KOPT-K1 (cell line): ENCODE measurements around the gene SLC47A2.
"Not testable (repeated sequence)": the region's sequence is repeated elsewhere in the genome, so short reads cannot be mapped to it uniquely, and the experiment has no call there.

Experiments
- H3K27ac ChIP-seq: fragments of 200-600 bp; sonication (generic); 2 replicates; pipeline ENCODE4 v1.5.1; 2016; ENCODE audit warnings: antibody characterized with exemption, mild to moderate bottlenecking, low read depth, low read length; ENCODE audit not compliant: poor library complexity, severe bottlenecking
- H3K36me3 ChIP-seq: fragments of 200-600 bp; sonication (generic); 2 replicates; pipeline ENCODE4 v1.5.1; 2017; ENCODE audit warnings: antibody characterized with exemption, mild to moderate bottlenecking, low read length, moderate library complexity; ENCODE audit not compliant: insufficient read depth
- H3K9me3 ChIP-seq: fragments of 200-600 bp; sonication (generic); 2 replicates; pipeline ENCODE4 v1.5.1; 2017; ENCODE audit warnings: antibody characterized with exemption, low read length, mild to moderate bottlenecking; ENCODE audit not compliant: insufficient read depth, poor library complexity, severe bottlenecking

SLC47A2 gene

DNA sequence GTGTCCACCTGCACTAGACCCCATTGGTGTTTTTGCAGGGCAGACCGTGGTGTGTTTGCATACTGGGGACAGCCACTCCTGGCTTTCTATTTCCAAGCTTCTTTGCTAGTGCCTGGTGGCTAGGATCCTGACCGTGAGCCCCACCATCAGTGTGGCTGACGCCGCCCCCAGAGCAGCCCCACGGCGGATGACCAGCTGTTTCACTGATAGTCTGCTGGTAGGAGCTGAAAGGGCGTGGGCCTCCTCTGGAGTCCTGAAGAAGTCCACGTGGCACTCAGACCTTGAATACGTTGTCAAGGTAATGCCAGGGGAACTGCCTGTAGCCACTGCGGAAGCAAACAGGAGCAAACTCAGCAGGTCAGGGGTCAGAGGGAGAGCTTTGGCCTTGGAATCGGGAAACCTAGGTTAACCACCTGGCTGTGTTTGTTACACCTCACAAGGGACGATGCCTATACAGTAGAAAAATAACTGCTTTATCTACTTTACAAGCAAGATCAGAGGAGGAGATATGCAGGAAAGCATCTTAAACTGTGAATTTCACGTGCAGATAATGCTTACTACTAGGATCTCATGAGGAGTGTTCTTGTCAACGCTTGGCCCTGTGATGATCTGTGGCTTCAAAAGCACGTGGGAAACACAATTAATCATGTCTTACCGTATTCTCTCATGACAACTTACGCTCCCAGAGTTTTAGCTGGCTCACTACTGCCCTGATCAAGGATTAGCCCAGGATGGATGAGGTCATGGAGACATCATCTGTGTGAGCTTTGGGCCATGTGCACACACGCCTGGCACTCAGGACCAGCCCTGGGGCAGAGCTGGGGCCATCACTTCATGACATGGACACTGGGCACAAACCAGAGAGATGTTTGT lies 37.6 kb downstream of the SLC47A2 start:
- H3K36me3 ChIP-seq, result no peaks in the 10 kb centered on the region
- H3K27ac ChIP-seq, result no peak overlapping the region
- H3K9me3 ChIP-seq, result no peaks in the 10 kb centered on the region

DNA sequence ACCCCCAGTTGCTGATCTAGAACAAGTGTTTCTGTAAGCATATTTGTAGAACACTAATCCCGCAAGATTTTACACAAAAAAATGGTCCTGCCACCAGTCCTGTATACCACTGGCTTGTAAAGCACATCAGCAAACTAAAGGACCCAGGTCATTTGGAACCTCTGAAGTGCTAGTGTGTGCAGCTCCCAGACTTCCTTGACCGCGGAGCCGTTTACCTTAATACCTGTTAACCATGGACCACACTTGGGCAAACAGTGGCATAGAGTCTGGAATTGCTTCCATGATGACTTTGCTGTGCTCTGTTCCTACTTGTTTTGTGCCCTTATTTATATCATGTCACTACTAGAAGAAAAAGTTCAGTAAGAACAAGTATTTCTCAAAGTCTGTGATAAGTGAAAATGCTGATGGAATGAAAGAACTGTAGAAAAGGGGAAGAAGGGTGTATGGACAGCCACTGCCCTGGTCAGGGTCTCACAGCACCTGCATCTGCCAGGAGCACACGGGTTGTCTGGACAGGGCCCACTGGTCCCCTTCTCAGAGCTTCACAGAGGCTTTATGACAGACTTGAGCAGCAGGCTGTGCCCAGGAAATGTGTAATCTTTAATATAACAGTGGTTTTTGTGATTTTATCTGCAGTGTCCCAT lies 38.5 kb downstream of the SLC47A2 start:
- Histone ChIP-seq H3K36me3 (no peaks in the 10 kb centered on the region), H3K27ac (no peak overlapping the region), H3K9me3 (no peaks in the 10 kb centered on the region)

DNA sequence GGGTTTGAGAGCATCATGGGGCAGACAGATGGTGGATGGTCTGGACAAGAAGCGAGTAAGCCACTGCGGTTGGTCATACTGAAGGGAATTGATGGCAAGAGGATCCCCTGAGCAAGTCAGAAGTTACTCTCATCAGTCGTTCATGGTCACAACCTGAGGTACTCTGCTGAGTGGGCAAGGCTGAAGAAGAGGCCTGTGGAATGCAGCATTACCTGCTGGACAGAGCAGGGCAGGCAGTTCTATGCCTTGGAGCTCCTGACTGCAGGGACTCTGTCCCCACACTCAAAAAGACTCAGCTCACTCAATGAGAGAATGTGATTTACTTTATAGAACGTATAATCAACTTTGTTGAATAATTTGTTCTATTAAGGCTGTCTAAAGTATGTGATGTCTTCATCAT lies 39.5 kb downstream of the SLC47A2 start:
- Histone ChIP-seq H3K9me3 (no peaks in the 10 kb centered on the region), H3K27ac (no peak overlapping the region), H3K36me3 (no peaks in the 10 kb centered on the region)

DNA sequence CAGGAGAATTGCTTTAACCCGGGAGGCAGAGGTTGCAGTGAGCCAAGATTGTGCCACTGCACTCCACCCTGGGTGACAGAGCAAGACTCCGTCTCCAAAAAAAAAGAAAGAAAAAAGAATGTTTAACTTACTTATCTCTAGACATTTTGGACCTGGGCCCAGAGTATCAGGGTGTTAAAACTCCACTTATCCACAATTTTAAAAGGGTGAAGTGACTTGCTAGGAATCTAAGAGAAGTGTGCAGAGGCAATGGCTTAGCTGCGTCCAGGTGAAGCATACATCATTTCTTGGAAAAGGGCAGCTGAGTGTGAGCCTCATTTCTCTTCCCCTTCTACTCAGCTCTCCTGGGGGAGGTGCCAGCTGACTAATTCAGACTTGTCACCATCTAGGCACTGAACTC lies 42.8 kb downstream of the SLC47A2 start:
- Histone ChIP-seq H3K36me3 (no peaks in the 10 kb centered on the region), H3K9me3 (no peaks in the 10 kb centered on the region), H3K27ac (no peak overlapping the region)

DNA sequence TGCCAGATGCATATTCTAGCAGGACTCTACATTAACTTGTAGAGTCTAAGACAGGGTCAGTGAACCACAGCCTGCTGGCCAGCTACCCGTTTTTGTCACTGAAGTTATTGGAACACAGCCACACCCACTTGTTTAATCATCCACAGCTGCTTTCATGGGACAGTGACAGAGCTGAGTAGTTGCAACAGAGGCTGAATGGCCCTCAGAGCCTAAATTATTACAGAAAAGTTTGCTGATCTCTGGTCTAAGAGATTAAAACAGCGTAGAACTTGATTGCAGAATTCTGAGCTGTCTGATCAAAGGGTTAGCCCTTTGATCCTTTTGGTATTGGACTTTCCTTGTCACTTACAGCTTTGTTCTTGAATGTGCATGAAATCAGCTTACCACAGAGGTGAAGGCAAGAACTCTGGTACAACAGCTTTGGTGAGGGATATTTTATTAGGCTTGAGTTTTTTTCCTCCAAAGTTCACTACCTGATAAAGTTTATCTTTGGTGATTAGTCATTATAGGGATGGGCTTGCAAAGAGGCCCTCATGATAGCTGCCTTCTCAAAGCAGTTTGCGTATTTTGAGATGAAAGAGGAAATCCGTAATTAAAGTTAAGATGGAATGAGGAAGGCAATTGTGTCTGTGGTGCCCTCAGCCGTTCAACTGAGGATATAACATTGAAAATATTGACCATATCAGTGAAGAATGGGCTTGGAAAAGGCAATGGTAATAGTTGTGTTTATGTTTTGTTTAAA lies 44.2 kb downstream of the SLC47A2 start:
- Histone ChIP-seq H3K27ac (no peak overlapping the region), H3K9me3 (no peaks in the 10 kb centered on the region), H3K36me3 (no peaks in the 10 kb centered on the region)

DNA sequence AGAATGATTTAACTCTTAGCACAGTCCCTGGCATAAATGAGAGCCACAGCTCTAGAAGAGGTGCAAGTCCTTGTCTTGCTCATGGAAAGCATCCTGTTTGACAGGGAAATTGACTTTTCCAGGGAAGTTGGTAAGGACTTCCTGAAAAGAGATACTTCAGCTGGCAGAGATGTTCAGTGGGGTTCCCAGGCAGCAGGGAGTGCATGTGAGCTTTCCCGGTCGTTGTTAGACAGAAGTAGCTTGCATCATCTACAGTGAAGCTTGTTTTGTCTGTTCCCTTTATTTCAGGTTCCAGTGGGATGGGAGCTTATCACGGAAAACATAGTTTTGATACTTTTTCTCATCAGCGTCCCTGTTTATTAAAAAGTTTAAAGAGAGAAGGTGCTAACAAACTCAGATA lies 45.0 kb downstream of the SLC47A2 start:
- H3K36me3 ChIP-seq, result no peaks in the 10 kb centered on the region
- H3K27ac ChIP-seq, result no peak overlapping the region

DNA sequence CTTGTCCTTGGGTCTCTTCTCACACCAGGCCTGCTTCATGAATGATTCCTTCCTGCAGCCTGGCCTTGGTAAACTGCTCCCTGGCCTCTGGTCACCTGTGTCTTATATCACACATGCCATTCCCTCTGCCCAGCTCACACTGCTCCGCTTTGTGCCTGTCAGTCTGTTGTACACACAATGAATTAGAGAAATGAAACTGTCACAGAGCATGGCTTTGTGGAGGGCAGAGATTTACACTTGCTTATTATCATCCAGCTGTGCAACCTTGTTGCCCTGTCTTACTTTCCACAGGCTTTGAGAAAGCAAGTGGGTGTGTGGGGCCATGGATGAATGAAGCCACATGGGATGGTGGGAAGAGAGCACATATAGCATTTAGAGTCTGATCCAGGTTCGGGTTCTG lies 45.5 kb downstream of the SLC47A2 start:
- no peaks in the 10 kb centered on the region for H3K36me3 ChIP-seq
- H3K9me3 ChIP-seq, result no peaks in the 10 kb centered on the region
- no peak overlapping the region for H3K27ac ChIP-seq

More for the DNA sequence above, 45.0 kb downstream of the SLC47A2 start:
- H3K9me3 ChIP-seq, result no peaks in the 10 kb centered on the region

DNA sequence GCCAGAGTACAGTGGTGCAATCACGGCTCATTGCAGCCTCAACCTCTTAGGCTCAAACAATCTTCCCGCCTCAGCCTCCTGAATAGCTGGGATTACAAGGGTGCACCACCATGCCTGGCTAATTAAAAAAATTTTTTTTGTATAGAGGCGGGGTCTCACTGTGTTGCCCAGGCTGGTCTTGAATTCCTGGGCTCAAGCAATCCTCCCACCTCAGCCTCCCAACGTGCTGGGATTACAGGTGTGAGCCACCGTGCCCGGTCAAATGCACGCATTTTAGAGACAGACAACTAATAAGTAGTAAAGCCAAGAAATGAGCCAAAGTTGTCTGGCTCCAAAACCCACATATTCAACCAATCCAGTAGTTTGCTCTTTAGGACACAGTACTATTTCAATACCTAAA lies 46.7 kb downstream of the SLC47A2 start:
- not testable (repeated sequence) for H3K27ac ChIP-seq, H3K36me3 ChIP-seq, H3K9me3 ChIP-seq

DNA sequence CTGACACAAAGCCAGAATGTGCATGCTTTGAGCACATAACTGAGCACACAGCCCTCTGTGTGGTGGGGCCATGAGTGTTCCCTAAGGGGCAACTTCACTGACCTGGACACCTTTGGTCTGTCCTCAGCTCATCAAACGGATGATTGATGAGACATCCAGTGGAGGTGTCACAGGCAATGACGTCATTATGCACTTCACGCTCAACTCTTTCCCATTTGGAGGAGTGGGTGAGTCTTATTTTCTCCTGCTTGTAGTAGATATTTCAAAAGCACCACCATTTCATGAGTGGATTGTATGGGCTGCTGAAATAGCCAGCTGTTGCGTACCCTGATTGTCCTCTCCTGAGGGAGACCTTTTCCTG lies 51.6 kb downstream of the SLC47A2 start:
- Histone ChIP-seq H3K36me3 (no peaks in the 10 kb centered on the region), H3K27ac (no peak overlapping the region)

DNA sequence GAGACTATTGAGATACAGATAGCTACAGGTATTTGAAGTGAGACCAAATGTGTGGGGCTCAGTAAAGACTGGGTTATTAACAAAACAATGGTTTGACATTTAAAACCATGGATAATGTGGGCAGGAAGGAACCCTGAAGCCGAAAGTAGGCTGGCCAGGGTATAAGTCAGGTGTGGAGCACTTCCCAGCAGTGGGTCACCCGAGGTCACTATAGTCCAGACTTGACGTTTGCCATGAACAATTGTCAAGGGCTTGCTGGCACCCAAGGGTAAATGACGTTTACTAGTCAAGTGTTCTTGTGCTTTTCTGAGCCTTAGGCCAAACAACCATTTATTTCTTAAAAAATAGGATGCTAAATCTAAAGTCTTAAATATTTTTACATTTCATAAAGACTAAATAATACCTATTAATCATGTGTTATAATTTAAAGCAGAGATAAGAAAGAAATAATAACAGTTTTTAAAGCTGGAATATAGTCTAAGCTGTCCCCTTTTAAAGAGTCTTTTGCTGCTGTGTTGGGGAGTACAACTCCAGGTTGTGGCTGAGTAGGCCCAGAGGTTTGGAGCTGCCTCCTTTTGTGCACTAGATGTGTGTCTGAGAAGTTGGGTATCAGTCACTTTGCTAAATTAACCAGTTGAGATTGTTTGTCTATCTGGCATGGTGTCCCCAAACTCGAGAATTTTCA lies 52.1 kb downstream of the SLC47A2 start:
- no peak overlapping the region for H3K27ac ChIP-seq
- no peaks in the 10 kb centered on the region for H3K36me3 ChIP-seq
- H3K9me3 ChIP-seq, result no peaks in the 10 kb centered on the region

More for the DNA sequence above, 51.6 kb downstream of the SLC47A2 start:
- no peaks in the 10 kb centered on the region for H3K9me3 ChIP-seq

DNA sequence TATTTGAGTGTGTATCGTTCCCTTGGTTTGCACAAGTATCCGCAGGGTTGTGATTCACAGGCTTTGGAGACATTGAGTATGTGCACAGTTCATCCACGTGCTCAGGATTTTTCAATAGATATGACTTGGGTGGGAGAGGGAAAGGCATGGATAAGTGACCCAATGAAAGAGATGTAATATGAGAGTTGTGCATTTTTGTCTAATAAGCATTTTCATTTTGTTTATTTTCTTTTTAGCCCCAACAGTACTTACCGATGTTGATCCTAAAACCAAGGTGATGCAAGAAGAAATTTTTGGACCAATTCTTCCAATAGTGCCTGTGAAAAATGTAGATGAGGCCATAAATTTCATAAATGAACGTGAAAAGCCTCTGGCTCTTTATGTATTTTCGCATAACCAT lies 53.3 kb downstream of the SLC47A2 start:
- Histone ChIP-seq H3K27ac (no peak overlapping the region), H3K36me3 (no peaks in the 10 kb centered on the region), H3K9me3 (no peaks in the 10 kb centered on the region)

DNA sequence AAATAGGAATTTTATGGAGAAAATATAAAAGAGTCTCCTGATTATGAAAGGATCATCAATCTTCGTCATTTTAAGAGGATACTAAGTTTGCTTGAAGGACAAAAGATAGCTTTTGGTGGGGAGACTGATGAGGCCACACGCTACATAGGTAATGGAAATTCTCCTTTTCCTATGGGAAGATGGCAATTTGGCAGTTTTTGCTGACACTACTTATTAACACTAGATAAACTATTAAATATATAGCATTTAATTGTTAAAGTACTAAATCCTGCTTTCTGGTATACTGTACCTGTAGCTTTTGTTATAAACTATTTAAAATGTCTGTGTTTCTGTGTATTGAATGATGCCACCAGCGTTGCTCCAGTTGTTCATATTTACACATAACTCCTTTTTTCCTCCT lies 55.3 kb downstream of the SLC47A2 start:
- no peaks in the 10 kb centered on the region for H3K9me3 ChIP-seq
- no peak overlapping the region for H3K27ac ChIP-seq
- no peaks in the 10 kb centered on the region for H3K36me3 ChIP-seq

DNA sequence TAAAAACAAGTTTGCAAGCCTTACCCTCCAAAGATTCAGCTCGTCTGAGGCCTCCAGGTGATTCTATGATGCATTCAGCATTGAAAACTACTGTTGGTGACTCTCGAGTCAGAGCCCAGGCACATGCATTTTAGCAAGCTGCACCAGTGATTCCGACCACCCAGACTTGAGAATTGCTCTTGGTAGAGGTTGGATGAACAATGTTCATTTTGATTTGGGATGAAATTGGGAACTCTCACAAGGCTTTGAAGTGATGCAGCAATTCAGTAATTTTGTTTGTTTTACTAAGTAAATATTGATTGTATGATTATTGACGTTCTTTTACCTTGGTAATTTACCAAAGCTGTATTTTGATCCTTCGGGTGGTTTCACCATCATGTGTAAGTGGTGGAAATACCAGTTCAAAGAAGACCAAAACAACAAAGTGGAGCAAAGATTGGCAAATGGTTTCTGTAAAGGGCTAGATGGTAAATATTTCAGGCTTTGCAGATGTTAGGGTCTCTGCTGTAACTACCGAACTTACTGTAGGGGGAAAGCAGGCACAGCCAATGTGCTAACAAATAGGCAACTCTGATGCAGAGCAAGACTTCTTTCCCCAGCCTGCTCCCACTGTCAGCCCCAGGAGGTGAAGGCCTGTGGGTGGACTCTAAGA lies 56.0 kb downstream of the SLC47A2 start:
- H3K9me3 ChIP-seq, result no peaks in the 10 kb centered on the region
- no peak overlapping the region for H3K27ac ChIP-seq
- no peaks in the 10 kb centered on the region for H3K36me3 ChIP-seq

DNA sequence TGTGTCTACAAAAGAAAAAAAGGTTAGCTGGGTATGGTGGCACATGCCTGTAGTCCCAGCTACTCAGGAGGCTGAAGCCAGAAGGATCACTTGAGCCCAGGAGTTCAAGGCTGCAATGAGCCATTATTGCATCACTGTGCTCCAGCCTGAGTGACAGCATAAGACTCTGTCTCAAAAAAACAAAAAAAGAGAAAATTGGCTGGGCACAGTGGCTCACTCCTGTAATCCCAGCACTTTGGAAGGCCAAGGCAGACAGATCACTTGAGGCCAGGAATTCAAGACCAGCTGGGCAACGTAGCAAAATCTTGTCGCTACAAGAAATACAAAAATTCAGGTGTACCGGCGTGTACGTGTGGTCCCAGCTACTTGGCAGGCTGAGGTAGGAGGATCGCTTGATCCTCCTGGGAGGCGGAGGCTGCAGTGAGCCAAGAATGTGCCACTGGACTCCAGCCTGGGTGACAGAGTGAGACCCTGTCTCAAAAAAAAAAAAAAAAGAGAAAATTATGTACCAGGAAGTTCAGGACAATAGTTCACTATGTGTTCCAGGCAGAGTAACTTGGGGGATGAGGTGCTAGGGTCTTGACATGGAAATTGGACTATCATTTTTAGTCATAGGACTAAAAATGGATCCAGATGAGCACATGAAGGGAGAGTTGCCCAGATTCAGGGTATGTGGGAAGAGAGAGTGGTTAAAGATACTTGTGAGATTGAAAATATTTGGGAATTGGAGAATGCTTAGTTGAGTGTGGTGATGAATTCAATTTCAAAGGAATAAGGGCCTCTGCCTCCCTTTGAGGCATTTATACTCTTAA lies 56.8 kb downstream of the SLC47A2 start:
- H3K9me3 ChIP-seq, result no peaks in the 10 kb centered on the region
- no peak overlapping the region for H3K27ac ChIP-seq
- no peaks in the 10 kb centered on the region for H3K36me3 ChIP-seq
